ENCODE data around the gene UCHL3. TPM values are rescaled to one million over a fixed set of nuclear protein-coding genes. Genes with fewer than 3 reads are reported as not detected.

Gene UCHL3
- total RNA-seq, 3 donors from 2014 or later (not counting 1 experiment from before 2014, with no cell fraction given) = 19.3 to 23.1 (median 22.7) TPM

GRCh38 chr13:75647126-75647784, 97.7 kb downstream of the UCHL3 start:
- no peaks in the 10 kb centered on the region for H3K36me3 ChIP-seq (ENCODE audit: control insufficient read depth, insufficient read depth, low read length)
- H3K4me3 Mint-ChIP-seq = no peak overlapping the region
- TF ChIP-seq, protein P1, sequence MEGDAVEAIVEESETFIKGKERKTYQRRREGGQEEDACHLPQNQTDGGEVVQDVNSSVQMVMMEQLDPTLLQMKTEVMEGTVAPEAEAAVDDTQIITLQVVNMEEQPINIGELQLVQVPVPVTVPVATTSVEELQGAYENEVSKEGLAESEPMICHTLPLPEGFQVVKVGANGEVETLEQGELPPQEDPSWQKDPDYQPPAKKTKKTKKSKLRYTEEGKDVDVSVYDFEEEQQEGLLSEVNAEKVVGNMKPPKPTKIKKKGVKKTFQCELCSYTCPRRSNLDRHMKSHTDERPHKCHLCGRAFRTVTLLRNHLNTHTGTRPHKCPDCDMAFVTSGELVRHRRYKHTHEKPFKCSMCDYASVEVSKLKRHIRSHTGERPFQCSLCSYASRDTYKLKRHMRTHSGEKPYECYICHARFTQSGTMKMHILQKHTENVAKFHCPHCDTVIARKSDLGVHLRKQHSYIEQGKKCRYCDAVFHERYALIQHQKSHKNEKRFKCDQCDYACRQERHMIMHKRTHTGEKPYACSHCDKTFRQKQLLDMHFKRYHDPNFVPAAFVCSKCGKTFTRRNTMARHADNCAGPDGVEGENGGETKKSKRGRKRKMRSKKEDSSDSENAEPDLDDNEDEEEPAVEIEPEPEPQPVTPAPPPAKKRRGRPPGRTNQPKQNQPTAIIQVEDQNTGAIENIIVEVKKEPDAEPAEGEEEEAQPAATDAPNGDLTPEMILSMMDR (IDR thresholded peaks at IDR 0.05) = no peak
- no peak overlapping the region for H3K27ac Mint-ChIP-seq
- no peaks in the 10 kb centered on the region for H3K4me1 Mint-ChIP-seq
- WGBS (ENCODE audit: insufficient coverage) = no CpG with 5 or more reads among the region's 1 CpG
- intact Hi-C loops (cut with micrococcal nuclease) = no loop called here
- H3K27ac ChIP-seq (ENCODE audit: low read length) = no peak overlapping the region
- H3K27me3 Mint-ChIP-seq (ENCODE audit: low read depth in 2 of 2) = no peaks in the 10 kb centered on the region
- ATAC-seq (no peak), DNase-seq (no peak)
- H3K4me3 ChIP-seq (ENCODE audit: low read length) = no peak overlapping the region
- H3K4me1 ChIP-seq (ENCODE audit: control insufficient read depth, insufficient read depth, low read length) = no peaks in the 10 kb centered on the region
- H3K36me3 Mint-ChIP-seq = no peaks in the 10 kb centered on the region
- no peaks in the 10 kb centered on the region for H3K9me3 Mint-ChIP-seq
- no peaks in the 10 kb centered on the region for H3K9me3 ChIP-seq (ENCODE audit: control insufficient read depth, insufficient read depth, low read length)
- no peaks in the 10 kb centered on the region for H3K27me3 ChIP-seq (ENCODE audit: control insufficient read depth, insufficient read depth, low read length)

DNA sequence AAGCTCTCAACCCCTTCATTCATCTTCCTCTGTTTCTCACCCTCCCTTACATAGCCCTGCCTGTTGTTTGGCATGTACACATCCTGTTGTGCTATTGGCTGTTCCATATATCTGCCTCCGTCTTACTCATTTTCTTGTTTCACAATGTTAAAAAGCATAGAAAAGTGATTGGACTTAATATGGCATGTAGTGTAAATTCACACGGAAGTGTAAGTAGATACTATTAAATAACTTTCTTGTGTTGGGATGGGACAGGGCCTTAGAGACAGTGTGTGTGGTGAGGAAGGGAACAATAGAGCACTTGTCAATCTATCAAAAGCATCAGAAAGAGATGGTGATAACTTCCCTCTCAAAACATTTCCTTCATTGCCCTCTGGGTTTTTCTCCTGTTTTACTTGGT, 98.9 kb downstream of the UCHL3 start:
- no peak overlapping the region for H3K4me3 Mint-ChIP-seq
- intact Hi-C loops (cut with micrococcal nuclease) = no loop called here
- DNase-seq = no peak
- Histone ChIP-seq H3K9me3 (ENCODE audit: control insufficient read depth, insufficient read depth, low read length) (no peaks in the 10 kb centered on the region), H3K4me1 (ENCODE audit: control insufficient read depth, insufficient read depth, low read length) (no peaks in the 10 kb centered on the region), H3K27ac (ENCODE audit: low read length) (no peak overlapping the region), H3K4me3 (ENCODE audit: low read length) (no peak overlapping the region), H3K36me3 (ENCODE audit: control insufficient read depth, insufficient read depth, low read length) (no peaks in the 10 kb centered on the region), H3K27me3 (ENCODE audit: control insufficient read depth, insufficient read depth, low read length) (no peaks in the 10 kb centered on the region)
- no peaks in the 10 kb centered on the region for H3K36me3 Mint-ChIP-seq
- TF ChIP-seq, protein P1 (IDR thresholded peaks at IDR 0.05) = no peak
- H3K9me3 Mint-ChIP-seq = no peaks in the 10 kb centered on the region
- WGBS (ENCODE audit: insufficient coverage) = 97% methylated on average over 2 of the region's 2 CpGs
- ATAC-seq = no peak
- no peaks in the 10 kb centered on the region for H3K4me1 Mint-ChIP-seq
- no peak overlapping the region for H3K27ac Mint-ChIP-seq
- H3K27me3 Mint-ChIP-seq (ENCODE audit: low read depth in 2 of 2) = no peaks in the 10 kb centered on the region

DNA sequence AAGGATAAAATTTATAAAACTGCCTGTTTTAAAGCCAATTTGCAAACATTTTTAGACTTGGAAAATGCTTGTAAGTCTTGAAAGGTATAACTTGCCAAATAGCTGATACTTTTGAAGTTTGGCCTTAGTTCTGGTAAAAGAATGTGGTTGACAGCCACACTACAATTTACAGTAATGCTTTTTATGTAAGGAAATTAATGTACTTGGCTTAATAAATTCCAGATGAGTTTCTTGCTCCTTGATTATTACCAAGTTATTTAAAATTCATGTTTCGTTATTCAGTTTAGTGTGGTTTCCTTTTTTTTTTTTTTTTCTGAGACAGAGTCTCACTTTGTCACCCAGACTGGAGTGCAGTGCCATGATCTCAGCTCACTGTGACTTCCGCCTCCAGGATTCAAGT, 101.4 kb downstream of the UCHL3 start:
- TF ChIP-seq, protein P1 (IDR thresholded peaks at IDR 0.05) = no peak
- no peak overlapping the region for H3K4me3 Mint-ChIP-seq
- DNase-seq = no peak

GRCh38 chr13:75652726-75653125, 103.1 kb downstream of the UCHL3 start:
- 90% methylated on average over 1 of the region's 2 CpGs for WGBS (ENCODE audit: insufficient coverage)
- TF ChIP-seq, protein P1 (IDR thresholded peaks at IDR 0.05) = no peak

More for the DNA sequence above, 101.4 kb downstream of the UCHL3 start:
- Mint-ChIP-seq H3K9me3 (no peaks in the 10 kb centered on the region), H3K36me3 (no peaks in the 10 kb centered on the region), H3K4me1 (no peaks in the 10 kb centered on the region), H3K27ac (no peak overlapping the region), H3K27me3 (ENCODE audit: low read depth in 2 of 2) (no peaks in the 10 kb centered on the region)
- no peaks in the 10 kb centered on the region for H3K36me3 ChIP-seq (ENCODE audit: control insufficient read depth, insufficient read depth, low read length)
- no peak overlapping the region for H3K4me3 ChIP-seq (ENCODE audit: low read length)
- ATAC-seq = no peak
- intact Hi-C loops (cut with micrococcal nuclease) = no loop called here
- H3K9me3 ChIP-seq (ENCODE audit: control insufficient read depth, insufficient read depth, low read length) = no peaks in the 10 kb centered on the region
- no peaks in the 10 kb centered on the region for H3K27me3 ChIP-seq (ENCODE audit: control insufficient read depth, insufficient read depth, low read length)
- H3K4me1 ChIP-seq (ENCODE audit: control insufficient read depth, insufficient read depth, low read length) = no peaks in the 10 kb centered on the region
- no peak overlapping the region for H3K27ac ChIP-seq (ENCODE audit: low read length)
- WGBS (ENCODE audit: insufficient coverage) = 92% methylated on average over 2 of the region's 2 CpGs

More at GRCh38 chr13:75652726-75653125, 103.1 kb downstream of the UCHL3 start:
- Mint-ChIP-seq H3K27me3 (ENCODE audit: low read depth in 2 of 2) (no peaks in the 10 kb centered on the region), H3K4me3 (no peak overlapping the region), H3K36me3 (no peaks in the 10 kb centered on the region), H3K27ac (no peak overlapping the region), H3K4me1 (no peaks in the 10 kb centered on the region), H3K9me3 (no peaks in the 10 kb centered on the region)
- no peaks in the 10 kb centered on the region for H3K4me1 ChIP-seq (ENCODE audit: control insufficient read depth, insufficient read depth, low read length)
- H3K9me3 ChIP-seq (ENCODE audit: control insufficient read depth, insufficient read depth, low read length) = no peaks in the 10 kb centered on the region
- H3K27ac ChIP-seq (ENCODE audit: low read length) = no peak overlapping the region
- no peaks in the 10 kb centered on the region for H3K27me3 ChIP-seq (ENCODE audit: control insufficient read depth, insufficient read depth, low read length)
- ATAC-seq = no peak
- no peak overlapping the region for H3K4me3 ChIP-seq (ENCODE audit: low read length)
- no peak for DNase-seq
- H3K36me3 ChIP-seq (ENCODE audit: control insufficient read depth, insufficient read depth, low read length) = no peaks in the 10 kb centered on the region
- intact Hi-C loops (cut with micrococcal nuclease) = no loop called here
